Tibial nerve (tissue), 4 donors: ENCODE data around the gene NTM. TPM values are rescaled to one million over a fixed set of nuclear protein-coding genes. Genes with fewer than 3 reads are reported as not detected.
A peak's percentile ranks its signal among the peaks of the same experiment; 100 is the strongest.

ENCODE experiments used
- DNase-seq, 2 donors: peaks; one replicate each; pipeline ENCODE4 v3.0.0-alpha.2; 2019; ENCODE audit warnings: low spot score in 2 of 2
- H3K27ac ChIP-seq, 4 donors: fragments of 200-600 bp; sonication (generic) in 3 of 4; one replicate each; pipeline ENCODE4 v1.5.1; 2017 to 2019; ENCODE audit warnings: mild to moderate bottlenecking in 1 of 4
- H3K27me3 ChIP-seq, 2 donors: fragments of 200-600 bp; sonication (generic) in 1 of 2; one replicate each; pipeline versions ENCODE4 v1.5.1 to v1.6.0; 2017 to 2019
- H3K36me3 ChIP-seq, 3 donors: fragments of 200-600 bp; sonication (generic); one replicate each; pipeline ENCODE4 v1.5.1; 2018 to 2019
- H3K4me1 ChIP-seq, 4 donors: fragments of 200-600 bp; sonication (generic) in 3 of 4; one replicate each; pipeline ENCODE4 v1.5.1; 2017 to 2019
- H3K4me3 ChIP-seq, 4 donors: fragments of 200-600 bp; sonication (generic) in 3 of 4; one replicate each; pipeline ENCODE4 v1.5.1; 2017 to 2019; ENCODE audit warnings: mild to moderate bottlenecking in 1 of 4, moderate library complexity in 1 of 4
- H3K9me3 ChIP-seq, 4 donors: fragments of 200-600 bp; sonication (generic) in 3 of 4; one replicate each; pipeline ENCODE4 v1.5.1; 2017 to 2019
- CTCF ChIP-seq, 5 experiments: fragments of 200-600 bp in 3 of 5; fragments of 450-650 bp in 2 of 5; sonication (generic) in 3 of 5; IDR thresholded peaks; one replicate each; pipeline ENCODE4 v1.5.1; 2016 to 2019; ENCODE audit warnings: antibody characterized with exemption in 5 of 5, mild to moderate bottlenecking in 3 of 5, moderate library complexity in 2 of 5
- EP300 ChIP-seq, 2 donors: sonication (generic); formaldehyde crosslinking; IDR thresholded peaks; one replicate each; pipeline ENCODE4 v1.6.1; 2017; ENCODE audit warnings: antibody characterized with exemption in 2 of 2, mild to moderate bottlenecking in 1 of 2
- POLR2A ChIP-seq, 2 donors: fragments of 450-650 bp; IDR thresholded peaks; one replicate each; pipeline ENCODE4 v1.6.1; 2017; ENCODE audit warnings: antibody characterized with exemption in 2 of 2, mild to moderate bottlenecking in 2 of 2, moderate library complexity in 2 of 2
- WGBS, 2 donors: methylation state at CpG; one replicate each; pipeline ENCODE4 v1.1.5; 2018; 5-methylcytosine and 5-hydroxymethylcytosine counted together
- total RNA-seq, 4 donors: library from RNA; depleted of rRNA; stranded (reverse); fragments of >200 nt; gene quantifications; one replicate each; pipeline ENCODE4 v1.1.0, GENCODE V29; 2016

The NTM gene
- total RNA-seq, 4 donors from 2014 or later, result 3.7 to 11.4 (median 10.8) TPM

- TF ChIP-seq CTCF (IDR thresholded peaks at IDR 0.05) (no peak), EP300 (IDR thresholded peaks at IDR 0.05) (no peak), POLR2A (IDR thresholded peaks at IDR 0.05) (no peak)
- H3K27me3 ChIP-seq, result no peaks in the 10 kb centered on the region
- 59 to 63% methylated on average over 6 of the region's 6 CpGs for WGBS, 2 donors
- H3K4me3 ChIP-seq, result no peak overlapping the region
- no peaks in the 10 kb centered on the region for H3K36me3 ChIP-seq
- no peaks in the 10 kb centered on the region for H3K9me3 ChIP-seq
- H3K4me1 ChIP-seq, result peaks cover 0 to 5% (median 0%) of the 10 kb centered on the region in 4 donors
- DNase-seq, result no peak
- H3K27ac ChIP-seq, result no peak overlapping the region
These were observed 452.1 kb downstream of the NTM start for GRCh38 chr11:131822506-131822905.

GRCh38 chr11:131823772-131824171, 453.4 kb downstream of the NTM start:
- Histone ChIP-seq H3K4me1 (peaks cover 0 to 5% (median 0%) of the 10 kb centered on the region in 4 donors), H3K27me3 (no peaks in the 10 kb centered on the region), H3K27ac (no peak overlapping the region), H3K9me3 (no peaks in the 10 kb centered on the region), H3K36me3 (no peaks in the 10 kb centered on the region), H3K4me3 (no peak overlapping the region)
- no peak for TF ChIP-seq CTCF (IDR thresholded peaks at IDR 0.05)
- TF ChIP-seq POLR2A (IDR thresholded peaks at IDR 0.05), result no peak
- no peak for TF ChIP-seq EP300 (IDR thresholded peaks at IDR 0.05)
- DNase-seq, result no peak
- 44 to 48% methylated on average over 2 of the region's 2 CpGs for WGBS, 2 donors

GRCh38 chr11:131824771-131825170, 454.4 kb downstream of the NTM start:
- Histone ChIP-seq H3K27ac (no peak overlapping the region), H3K4me1 (peaks cover 0 to 5% (median 0%) of the 10 kb centered on the region in 4 donors), H3K9me3 (no peaks in the 10 kb centered on the region), H3K4me3 (no peak overlapping the region), H3K36me3 (no peaks in the 10 kb centered on the region), H3K27me3 (no peaks in the 10 kb centered on the region)
- WGBS, 2 donors, result 57 to 62% methylated on average over 3 of the region's 3 CpGs
- peak in 1 of 2 donors; percentile 22 for DNase-seq
- TF ChIP-seq EP300 (IDR thresholded peaks at IDR 0.05), result peak in 1 of 2 donors; percentile 81
- no peak for TF ChIP-seq CTCF (IDR thresholded peaks at IDR 0.05)

GRCh38 chr11:131827430-131827829, 457.0 kb downstream of the NTM start:
- Histone ChIP-seq H3K9me3 (no peaks in the 10 kb centered on the region), H3K27me3 (no peaks in the 10 kb centered on the region), H3K4me1 (peaks cover 0 to 5% (median 0%) of the 10 kb centered on the region in 4 donors), H3K4me3 (no peak overlapping the region), H3K27ac (no peak overlapping the region), H3K36me3 (no peaks in the 10 kb centered on the region)
- WGBS, 2 donors, result 83 to 88% methylated on average over 1 of the region's 1 CpG
- no peak for DNase-seq
- TF ChIP-seq CTCF (IDR thresholded peaks at IDR 0.05), result no peak
- TF ChIP-seq EP300 (IDR thresholded peaks at IDR 0.05), result no peak
- no peak for TF ChIP-seq POLR2A (IDR thresholded peaks at IDR 0.05)

GRCh38 chr11:131829725-131830124, 459.3 kb downstream of the NTM start:
- no peaks in the 10 kb centered on the region for H3K4me1 ChIP-seq
- no peak for DNase-seq
- no peaks in the 10 kb centered on the region for H3K36me3 ChIP-seq
- TF ChIP-seq CTCF (IDR thresholded peaks at IDR 0.05) (no peak), POLR2A (IDR thresholded peaks at IDR 0.05) (no peak), EP300 (IDR thresholded peaks at IDR 0.05) (no peak)
- H3K27ac ChIP-seq, result no peak overlapping the region
- WGBS, 2 donors, result 79 to 97% methylated on average over 1 of the region's 1 CpG
- no peaks in the 10 kb centered on the region for H3K9me3 ChIP-seq
- no peaks in the 10 kb centered on the region for H3K27me3 ChIP-seq
- H3K4me3 ChIP-seq, result no peak overlapping the region
